HEK293 (cell line): ENCODE results near the gene MRPL28.

Source experiments
- ZBTB17 ChIP-seq: fragments of 450-650 bp; formaldehyde crosslinking; IDR thresholded peaks from 2 replicates; pipeline ENCODE4 v1.5.1; 2016; ENCODE audit warnings: missing biosample characterization, missing genetic modification characterization
- ZBTB6 ChIP-seq: fragments of 450-650 bp; formaldehyde crosslinking; IDR thresholded peaks from 2 replicates; pipeline ENCODE4 v1.5.1; 2017; ENCODE audit warnings: missing biosample characterization, missing genetic modification characterization
- ZBTB7A ChIP-seq: fragments of 450-650 bp; formaldehyde crosslinking; IDR thresholded peaks from 2 replicates; pipeline ENCODE4 v1.5.1; 2016; ENCODE audit warnings: low read depth, missing biosample characterization, missing genetic modification characterization
- ZNF146 ChIP-seq: fragments of 450-650 bp; formaldehyde crosslinking; IDR thresholded peaks from 2 replicates; pipeline ENCODE4 v1.5.1; 2016; ENCODE audit warnings: missing biosample characterization, missing genetic modification characterization
- ZNF175 ChIP-seq: fragments of 450-650 bp; formaldehyde crosslinking; IDR thresholded peaks from 2 replicates; pipeline ENCODE4 v1.5.1; 2016; ENCODE audit warnings: missing biosample characterization, missing genetic modification characterization
- ZNF202 ChIP-seq: fragments of 450-650 bp; formaldehyde crosslinking; IDR thresholded peaks from 2 replicates; pipeline ENCODE4 v1.5.1; 2016; ENCODE audit warnings: missing biosample characterization, missing genetic modification characterization, borderline replicate concordance
- ZNF280C ChIP-seq: fragments of 450-650 bp; formaldehyde crosslinking; IDR thresholded peaks from 2 replicates; pipeline ENCODE4 v1.5.1; 2016; ENCODE audit warnings: missing biosample characterization, missing genetic modification characterization
- ZNF423 ChIP-seq: fragments of 450-650 bp; formaldehyde crosslinking; IDR thresholded peaks from 2 replicates; pipeline ENCODE4 v1.5.1; 2016; ENCODE audit warnings: missing biosample characterization, missing genetic modification characterization
- ZNF626 ChIP-seq: fragments of 450-650 bp; sonication (Bioruptor Pico); formaldehyde crosslinking; IDR thresholded peaks from 2 replicates; pipeline ENCODE4 v1.5.1; 2018; ENCODE audit warnings: missing biosample characterization, missing genetic modification characterization, inconsistent platforms
- ZNF629 ChIP-seq: fragments of 450-650 bp; formaldehyde crosslinking; IDR thresholded peaks from 2 replicates; pipeline ENCODE4 v1.5.1; 2017; ENCODE audit warnings: missing biosample characterization, missing genetic modification characterization
- ZNF654 ChIP-seq: fragments of 450-650 bp; formaldehyde crosslinking; IDR thresholded peaks from 2 replicates; pipeline ENCODE4 v1.5.1; 2016; ENCODE audit warnings: low read depth, missing biosample characterization, missing genetic modification characterization
- ZNF658 ChIP-seq: fragments of 450-650 bp; formaldehyde crosslinking; IDR thresholded peaks from 2 replicates; pipeline ENCODE4; 2016; ENCODE audit warnings: missing biosample characterization, missing genetic modification characterization
- ZNF677 ChIP-seq: fragments of 450-650 bp; IDR thresholded peaks from 2 replicates; pipeline ENCODE4 v1.5.0; 2018; ENCODE audit warnings: missing biosample characterization, mild to moderate bottlenecking, missing genetic modification characterization, moderate library complexity
- ZNF747 ChIP-seq: fragments of 450-650 bp; formaldehyde crosslinking; IDR thresholded peaks from 2 replicates; pipeline ENCODE4 v1.5.1; 2016; ENCODE audit warnings: missing biosample characterization, missing genetic modification characterization
- ZSCAN16 ChIP-seq: fragments of 450-650 bp; formaldehyde crosslinking; IDR thresholded peaks from 2 replicates; pipeline ENCODE4 v1.5.1; 2016; ENCODE audit warnings: missing biosample characterization, missing genetic modification characterization
- TF ChIP-seq, protein P1 (sequence below): fragments of 450-650 bp; formaldehyde crosslinking; IDR thresholded peaks from 2 replicates; pipeline ENCODE4 v1.5.1; 2016; ENCODE audit warnings: missing biosample characterization, missing genetic modification characterization
- TF ChIP-seq, protein P2 (sequence below): fragments of 450-650 bp; formaldehyde crosslinking; IDR thresholded peaks from 2 replicates; pipeline ENCODE4 v1.5.1; 2017; ENCODE audit warnings: missing biosample characterization, missing genetic modification characterization
- TF ChIP-seq, protein P3 (sequence below): fragments of 450-650 bp; IDR thresholded peaks from 2 replicates; pipeline ENCODE4 v1.5.1; 2018; ENCODE audit warnings: missing biosample characterization, missing genetic modification characterization
- TF ChIP-seq, protein P4 (sequence below): fragments of 450-650 bp; IDR thresholded peaks from 2 replicates; pipeline ENCODE4 v1.5.1; 2018; ENCODE audit warnings: missing biosample characterization, mild to moderate bottlenecking, missing genetic modification characterization

Gene MRPL28

DNA sequence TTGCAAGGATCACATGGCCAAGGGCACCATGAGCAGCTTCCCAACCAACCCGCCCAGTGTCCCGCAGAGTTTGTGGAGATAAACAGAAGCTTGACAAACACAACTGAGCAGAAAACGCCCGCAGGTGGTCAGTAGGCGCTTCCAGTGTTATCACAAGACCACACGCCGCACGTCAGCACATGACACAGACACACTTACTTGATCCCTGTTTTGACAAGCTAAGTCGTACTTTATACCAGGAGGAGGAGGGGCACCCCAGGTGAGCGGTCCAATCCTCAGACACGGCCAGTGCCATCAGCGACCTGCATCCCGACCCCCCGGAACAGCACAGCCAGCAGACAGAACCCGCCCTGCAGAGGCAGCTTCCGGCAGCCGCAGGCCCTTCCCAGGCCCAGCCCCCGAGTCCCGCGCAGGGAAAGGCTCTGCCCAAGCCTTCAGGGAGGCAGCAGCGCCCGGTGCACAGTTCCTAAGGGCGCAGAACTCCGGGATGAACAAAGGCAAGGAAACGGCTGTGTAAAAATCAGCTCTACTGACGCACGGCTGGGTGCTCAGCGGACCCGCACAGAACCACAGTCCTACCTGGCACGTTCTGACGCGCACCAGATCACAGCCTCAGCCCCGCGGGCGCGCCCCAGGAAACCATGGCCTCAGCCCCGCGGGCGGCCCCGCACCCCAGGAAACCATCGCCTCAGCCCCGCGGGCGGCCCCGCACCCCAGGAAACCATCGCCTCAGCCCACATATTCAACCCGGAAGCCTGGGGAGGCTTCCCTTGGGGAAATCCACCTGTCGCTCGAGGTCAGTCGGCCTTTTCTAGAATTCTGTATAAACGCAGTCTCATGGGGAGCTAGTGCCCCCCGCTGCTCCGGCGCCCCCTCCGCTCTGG, 45.6 kb downstream of the MRPL28 start (continued):
- TF ChIP-seq ZNF677 (tag by site-specific recombination) (no peak), ZBTB7A (0 out of 2 replicates have a peak, but pooled peaks have one; percentile 40), ZNF626 (tag by site-specific recombination) (no peak), ZNF654 (tag by site-specific recombination) (no peak), ZNF747 (tag by site-specific recombination) (no peak), ZNF658 (tag by site-specific recombination) (no peak), ZBTB6 (tag by site-specific recombination) (no peak), ZNF423 (tag by site-specific recombination) (peak; percentile 74; the same call in 1 of the 2 replicates), ZNF175 (tag by site-specific recombination) (no peak), ZNF629 (tag by site-specific recombination) (peak; percentile 96), ZNF146 (tag by site-specific recombination) (peak; percentile 50), ZNF280C (tag by site-specific recombination) (no peak), ZBTB17 (peak; percentile 68; the same call in 1 of the 2 replicates), ZSCAN16 (tag by site-specific recombination) (peak; percentile 70; the same call in 1 of the 2 replicates), ZNF202 (tag by site-specific recombination) (no peak)
- TF ChIP-seq, protein P1, sequence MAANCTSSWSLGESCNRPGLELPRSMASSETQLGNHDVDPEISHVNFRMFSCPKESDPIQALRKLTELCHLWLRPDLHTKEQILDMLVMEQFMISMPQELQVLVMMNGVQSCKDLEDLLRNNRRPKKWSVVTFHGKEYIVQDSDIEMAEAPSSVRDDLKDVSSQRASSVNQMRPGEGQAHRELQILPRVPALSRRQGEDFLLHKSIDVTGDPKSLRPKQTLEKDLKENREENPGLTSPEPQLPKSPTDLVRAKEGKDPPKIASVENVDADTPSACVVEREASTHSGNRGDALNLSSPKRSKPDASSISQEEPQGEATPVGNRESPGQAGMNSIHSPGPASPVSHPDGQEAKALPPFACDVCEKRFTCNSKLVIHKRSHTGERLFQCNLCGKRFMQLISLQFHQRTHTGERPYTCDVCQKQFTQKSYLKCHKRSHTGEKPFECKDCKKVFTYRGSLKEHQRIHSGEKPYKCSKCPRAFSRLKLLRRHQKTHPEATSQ (tag by site-specific recombination): no peak
- TF ChIP-seq, protein P2, sequence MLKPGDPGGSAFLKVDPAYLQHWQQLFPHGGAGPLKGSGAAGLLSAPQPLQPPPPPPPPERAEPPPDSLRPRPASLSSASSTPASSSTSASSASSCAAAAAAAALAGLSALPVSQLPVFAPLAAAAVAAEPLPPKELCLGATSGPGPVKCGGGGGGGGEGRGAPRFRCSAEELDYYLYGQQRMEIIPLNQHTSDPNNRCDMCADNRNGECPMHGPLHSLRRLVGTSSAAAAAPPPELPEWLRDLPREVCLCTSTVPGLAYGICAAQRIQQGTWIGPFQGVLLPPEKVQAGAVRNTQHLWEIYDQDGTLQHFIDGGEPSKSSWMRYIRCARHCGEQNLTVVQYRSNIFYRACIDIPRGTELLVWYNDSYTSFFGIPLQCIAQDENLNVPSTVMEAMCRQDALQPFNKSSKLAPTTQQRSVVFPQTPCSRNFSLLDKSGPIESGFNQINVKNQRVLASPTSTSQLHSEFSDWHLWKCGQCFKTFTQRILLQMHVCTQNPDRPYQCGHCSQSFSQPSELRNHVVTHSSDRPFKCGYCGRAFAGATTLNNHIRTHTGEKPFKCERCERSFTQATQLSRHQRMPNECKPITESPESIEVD (tag by site-specific recombination): peak; percentile 88
- TF ChIP-seq, protein P3, sequence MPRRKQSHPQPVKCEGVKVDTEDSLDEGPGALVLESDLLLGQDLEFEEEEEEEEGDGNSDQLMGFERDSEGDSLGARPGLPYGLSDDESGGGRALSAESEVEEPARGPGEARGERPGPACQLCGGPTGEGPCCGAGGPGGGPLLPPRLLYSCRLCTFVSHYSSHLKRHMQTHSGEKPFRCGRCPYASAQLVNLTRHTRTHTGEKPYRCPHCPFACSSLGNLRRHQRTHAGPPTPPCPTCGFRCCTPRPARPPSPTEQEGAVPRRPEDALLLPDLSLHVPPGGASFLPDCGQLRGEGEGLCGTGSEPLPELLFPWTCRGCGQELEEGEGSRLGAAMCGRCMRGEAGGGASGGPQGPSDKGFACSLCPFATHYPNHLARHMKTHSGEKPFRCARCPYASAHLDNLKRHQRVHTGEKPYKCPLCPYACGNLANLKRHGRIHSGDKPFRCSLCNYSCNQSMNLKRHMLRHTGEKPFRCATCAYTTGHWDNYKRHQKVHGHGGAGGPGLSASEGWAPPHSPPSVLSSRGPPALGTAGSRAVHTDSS (tag by site-specific recombination): no peak
- TF ChIP-seq, protein P4, sequence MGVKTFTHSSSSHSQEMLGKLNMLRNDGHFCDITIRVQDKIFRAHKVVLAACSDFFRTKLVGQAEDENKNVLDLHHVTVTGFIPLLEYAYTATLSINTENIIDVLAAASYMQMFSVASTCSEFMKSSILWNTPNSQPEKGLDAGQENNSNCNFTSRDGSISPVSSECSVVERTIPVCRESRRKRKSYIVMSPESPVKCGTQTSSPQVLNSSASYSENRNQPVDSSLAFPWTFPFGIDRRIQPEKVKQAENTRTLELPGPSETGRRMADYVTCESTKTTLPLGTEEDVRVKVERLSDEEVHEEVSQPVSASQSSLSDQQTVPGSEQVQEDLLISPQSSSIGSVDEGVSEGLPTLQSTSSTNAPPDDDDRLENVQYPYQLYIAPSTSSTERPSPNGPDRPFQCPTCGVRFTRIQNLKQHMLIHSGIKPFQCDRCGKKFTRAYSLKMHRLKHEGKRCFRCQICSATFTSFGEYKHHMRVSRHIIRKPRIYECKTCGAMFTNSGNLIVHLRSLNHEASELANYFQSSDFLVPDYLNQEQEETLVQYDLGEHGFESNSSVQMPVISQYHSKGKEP (tag by site-specific recombination): 0 out of 2 replicates have a peak, but pooled peaks have one; percentile 52
